Natural killer cell treated with Interleukin-12 subunit alpha and Interleukin-12 subunit beta and Interleukin-15 and Interleukin-18, amount 100 ng/mL, for 72 hours (primary cell): ENCODE results near the gene AJM1. TPM values are rescaled to one million over a fixed set of nuclear protein-coding genes. Genes with fewer than 3 reads are reported as not detected.

ENCODE experiments used
- ATAC-seq, 2 donors: fragments of 150-1000 bp; cut with Tn5 transposase in 1 of 2; sonication (Bioruptor Pico), chemical (Tn5 transposase) in 1 of 2; 2 replicates each; pipeline ENCODE4 v1.10.0; 2021
- DNase-seq: peaks from one replicate; pipeline ENCODE4 v3.0.0; 2022; ENCODE audit warnings: low spot score
- H3K27ac Mint-ChIP-seq, 2 donors: 1 replicate in 1 of 2; 2 replicates in 1 of 2; pipeline ENCODE4 v1.8.0; 2022; ENCODE audit warnings: mixed read lengths in 2 of 2, mild to moderate bottlenecking in 1 of 2, moderate library complexity in 1 of 2
- H3K27me3 Mint-ChIP-seq, 2 donors: 1 replicate in 1 of 2; 2 replicates in 1 of 2; pipeline ENCODE4 v1.8.0; 2022; ENCODE audit warnings: mixed read lengths in 2 of 2
- H3K36me3 Mint-ChIP-seq: one replicate; pipeline ENCODE4 v1.8.0; 2022; ENCODE audit warnings: mixed read lengths
- H3K4me1 Mint-ChIP-seq, 2 donors: 1 replicate in 1 of 2; 2 replicates in 1 of 2; pipeline ENCODE4 v1.8.0; 2022; ENCODE audit warnings: low read depth in 2 of 2, mixed read lengths in 2 of 2, mild to moderate bottlenecking in 1 of 2
- H3K4me3 Mint-ChIP-seq: one replicate; pipeline ENCODE4 v1.8.0; 2022; ENCODE audit warnings: mixed read lengths
- H3K9me3 Mint-ChIP-seq: 2 replicates; pipeline ENCODE4 v1.8.0; 2022; ENCODE audit warnings: mixed read lengths
- total RNA-seq, 2 donors: library from RNA; stranded (reverse); gene quantifications; one replicate each; pipeline ENCODE4 v1.2.3, GENCODE V29; 2022

The AJM1 gene
- total RNA-seq, 2 donors from 2014 or later = 7.8 to 11.2 TPM

GRCh38 chr9:136856541-136857141, 14.4 kb downstream of the AJM1 start:
- H3K9me3 Mint-ChIP-seq = no peaks in the 10 kb centered on the region
- DNase-seq (no peak), ATAC-seq (no peak)
- no peaks in the 10 kb centered on the region for H3K4me1 Mint-ChIP-seq
- H3K4me3 Mint-ChIP-seq = no peak overlapping the region
- no peaks in the 10 kb centered on the region for H3K36me3 Mint-ChIP-seq
- H3K27ac Mint-ChIP-seq = no peak overlapping the region
- H3K27me3 Mint-ChIP-seq = no peaks in the 10 kb centered on the region

- no peak for ATAC-seq
- H3K27me3 Mint-ChIP-seq = no peaks in the 10 kb centered on the region
- no peaks in the 10 kb centered on the region for H3K36me3 Mint-ChIP-seq
- DNase-seq = no peak
- H3K4me3 Mint-ChIP-seq = no peak overlapping the region
- no peaks in the 10 kb centered on the region for H3K4me1 Mint-ChIP-seq
- H3K27ac Mint-ChIP-seq = no peak overlapping the region
- H3K9me3 Mint-ChIP-seq = no peaks in the 10 kb centered on the region
These were observed 14.9 kb downstream of the AJM1 start for GRCh38 chr9:136857166-136857565.

GRCh38 chr9:136857581-136858412, 15.5 kb downstream of the AJM1 start:
- DNase-seq = no peak
- Mint-ChIP-seq H3K36me3 (no peaks in the 10 kb centered on the region), H3K9me3 (no peaks in the 10 kb centered on the region), H3K27ac (no peak overlapping the region), H3K4me1 (no peaks in the 10 kb centered on the region), H3K27me3 (no peaks in the 10 kb centered on the region), H3K4me3 (no peak overlapping the region)
- no peak for ATAC-seq

- no peak overlapping the region for H3K4me3 Mint-ChIP-seq
- H3K36me3 Mint-ChIP-seq = no peaks in the 10 kb centered on the region
- no peaks in the 10 kb centered on the region for H3K9me3 Mint-ChIP-seq
- DNase-seq (no peak), ATAC-seq (no peak)
- H3K4me1 Mint-ChIP-seq = peaks cover 0 to under 1% of the 10 kb centered on the region in 2 donors
- H3K27me3 Mint-ChIP-seq = no peaks in the 10 kb centered on the region
- no peak overlapping the region for H3K27ac Mint-ChIP-seq
These were observed 16.2 kb downstream of the AJM1 start for GRCh38 chr9:136858452-136858843.

- Mint-ChIP-seq H3K36me3 (peaks cover 4% of the 10 kb centered on the region), H3K9me3 (no peaks in the 10 kb centered on the region), H3K27ac (no peak overlapping the region), H3K27me3 (no peaks in the 10 kb centered on the region), H3K4me3 (no peak overlapping the region), H3K4me1 (peaks cover 6 to 7% of the 10 kb centered on the region in 2 donors)
- no peak for DNase-seq
- ATAC-seq = no peak
These were observed 16.8 kb downstream of the AJM1 start for GRCh38 chr9:136858844-136859757.

GRCh38 chr9:136860529-136860928, 18.3 kb downstream of the AJM1 start:
- Mint-ChIP-seq H3K4me3 (no peak overlapping the region), H3K9me3 (no peaks in the 10 kb centered on the region), H3K4me1 (peaks cover 14 to 15% of the 10 kb centered on the region in 2 donors), H3K36me3 (peaks cover 4% of the 10 kb centered on the region), H3K27ac (no peak overlapping the region), H3K27me3 (no peaks in the 10 kb centered on the region)
- DNase-seq (no peak), ATAC-seq (no peak)

GRCh38 chr9:136860933-136861873, 18.9 kb downstream of the AJM1 start:
- DNase-seq (no peak), ATAC-seq (no peak)
- H3K9me3 Mint-ChIP-seq = no peaks in the 10 kb centered on the region
- no peaks in the 10 kb centered on the region for H3K27me3 Mint-ChIP-seq
- no peak overlapping the region for H3K4me3 Mint-ChIP-seq
- peaks cover 4% of the 10 kb centered on the region for H3K36me3 Mint-ChIP-seq
- H3K27ac Mint-ChIP-seq = no peak overlapping the region
- peaks cover 14 to 15% of the 10 kb centered on the region in 2 donors for H3K4me1 Mint-ChIP-seq

- H3K27me3 Mint-ChIP-seq = no peaks in the 10 kb centered on the region
- H3K4me1 Mint-ChIP-seq = peaks cover 14 to 15% of the 10 kb centered on the region in 2 donors
- H3K27ac Mint-ChIP-seq = no peak overlapping the region
- peaks cover 4% of the 10 kb centered on the region for H3K36me3 Mint-ChIP-seq
- ATAC-seq = no peak
- DNase-seq = no peak
- no peak overlapping the region for H3K4me3 Mint-ChIP-seq
- H3K9me3 Mint-ChIP-seq = no peaks in the 10 kb centered on the region
These were observed 19.7 kb downstream of the AJM1 start for GRCh38 chr9:136861874-136862457.

GRCh38 chr9:136862849-136863622, 20.8 kb downstream of the AJM1 start:
- ATAC-seq (no peak), DNase-seq (no peak)
- Mint-ChIP-seq H3K4me1 (peaks cover 14 to 15% of the 10 kb centered on the region in 2 donors), H3K27me3 (no peaks in the 10 kb centered on the region), H3K9me3 (no peaks in the 10 kb centered on the region), H3K27ac (peak overlapping the region; percentile 63 to 79), H3K36me3 (peaks cover 4% of the 10 kb centered on the region), H3K4me3 (no peak overlapping the region)

- DNase-seq = no peak
- Mint-ChIP-seq H3K27me3 (no peaks in the 10 kb centered on the region), H3K9me3 (no peaks in the 10 kb centered on the region), H3K36me3 (peaks cover 4% of the 10 kb centered on the region), H3K4me1 (peaks cover 14 to 15% of the 10 kb centered on the region in 2 donors), H3K4me3 (peak overlapping the region; percentile 72), H3K27ac (peak overlapping the region; percentile 63 to 79)
- no peak for ATAC-seq
These were observed 21.5 kb downstream of the AJM1 start for GRCh38 chr9:136863623-136864273.

- Mint-ChIP-seq H3K27me3 (no peaks in the 10 kb centered on the region), H3K36me3 (peaks cover 4% of the 10 kb centered on the region), H3K4me3 (peak overlapping the region; percentile 92), H3K9me3 (no peaks in the 10 kb centered on the region), H3K27ac (peak overlapping the region; percentile 83 to 94), H3K4me1 (peaks cover 14 to 15% of the 10 kb centered on the region in 2 donors)
- DNase-seq (no peak), ATAC-seq (no peak)
These were observed 22.9 kb downstream of the AJM1 start for GRCh38 chr9:136865041-136865767.
